GM08714 (cell line): ENCODE results near the gene RRAS.

Experiments used
- H3K4me3 ChIP-seq: fragments of 200-500 bp; sonication (Bioruptor generic); 2 replicates; pipeline ENCODE4 v1.5.1; 2014; ENCODE audit warnings: mild to moderate bottlenecking, low read length, inconsistent platforms
- ZNF274 ChIP-seq: IDR thresholded peaks from 2 replicates; pipeline ENCODE4 v1.6.1; 2012; ENCODE audit warnings: mild to moderate bottlenecking, low read depth, low read length

RRAS gene

DNA sequence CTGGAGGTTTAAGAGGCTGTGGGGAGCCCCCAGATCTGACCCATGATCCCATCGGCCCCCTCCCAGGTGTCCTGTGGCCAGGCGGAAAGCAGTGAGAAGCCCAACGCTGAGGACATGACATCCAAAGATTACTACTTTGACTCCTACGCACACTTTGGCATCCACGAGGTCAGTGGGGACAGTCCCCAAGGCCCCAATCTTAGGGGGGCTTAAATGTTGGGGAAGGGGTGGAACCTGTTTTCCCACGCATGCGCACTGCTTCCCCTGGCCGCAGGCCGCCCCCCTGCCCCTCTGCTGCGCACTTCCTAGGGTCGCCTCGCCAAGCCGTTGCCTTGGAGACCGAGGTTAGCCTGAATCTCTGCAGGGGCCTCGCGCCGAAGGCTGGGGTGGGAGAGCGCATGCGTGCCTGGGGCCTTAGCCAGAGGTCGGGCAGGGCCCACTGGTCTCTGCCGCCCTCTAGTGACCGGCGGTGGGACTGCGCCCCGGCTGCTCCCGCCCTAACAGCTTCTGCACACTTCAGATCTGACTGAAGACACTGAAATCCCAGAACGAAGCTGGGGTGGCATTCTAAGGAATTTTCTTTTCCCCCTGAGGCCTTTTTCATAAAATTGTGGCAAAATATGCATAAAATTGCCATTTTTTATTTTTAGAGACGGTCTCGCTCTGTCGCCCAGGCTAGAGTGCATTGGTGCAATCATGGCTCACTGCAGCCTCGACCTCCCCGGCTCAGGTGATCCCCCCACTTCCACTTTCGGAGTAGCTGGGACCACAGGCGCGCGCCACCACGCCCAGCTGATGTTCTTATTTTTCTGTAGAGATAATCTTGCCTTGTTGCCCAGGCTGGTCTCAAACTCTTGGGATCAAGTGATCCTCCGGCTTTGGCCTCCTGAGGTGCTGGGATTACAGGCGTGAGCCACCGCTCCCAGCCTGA, 40.7 kb upstream of the RRAS start:
- no peak overlapping the region for H3K4me3 ChIP-seq
- no peak for TF ChIP-seq ZNF274

DNA sequence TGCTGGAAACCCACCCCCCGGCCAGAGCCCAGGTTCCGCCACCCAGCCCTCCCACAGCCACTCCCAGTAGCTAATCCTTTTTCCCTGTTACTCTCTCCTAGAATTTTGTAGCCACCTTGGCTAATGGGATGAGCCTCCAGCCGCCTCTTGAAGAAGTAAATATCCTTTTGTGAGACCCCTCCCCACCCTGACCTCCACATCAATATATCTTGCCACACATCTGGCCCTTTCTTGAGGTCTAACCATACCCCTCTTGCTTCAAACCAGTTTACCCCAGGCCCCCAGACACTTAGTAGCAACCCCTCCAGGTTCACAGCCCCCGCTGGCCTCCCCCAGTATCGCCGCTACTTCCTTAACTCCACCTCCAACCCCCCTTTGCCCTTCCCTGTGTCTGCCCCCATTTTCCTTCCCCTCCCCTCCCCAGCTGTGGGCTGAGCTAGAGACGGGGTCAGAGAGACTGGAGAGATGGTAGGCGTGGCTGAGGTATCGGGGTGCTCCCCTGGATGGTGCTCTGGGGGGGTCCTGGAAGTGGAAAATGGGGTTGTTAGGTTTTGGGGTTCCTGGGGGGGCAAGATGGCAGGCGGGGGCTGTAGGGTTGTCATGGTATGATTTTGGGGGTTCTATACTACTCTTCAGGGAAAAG, 39.9 kb upstream of the RRAS start:
- no peak for TF ChIP-seq ZNF274
- H3K4me3 ChIP-seq, result no peak overlapping the region

DNA sequence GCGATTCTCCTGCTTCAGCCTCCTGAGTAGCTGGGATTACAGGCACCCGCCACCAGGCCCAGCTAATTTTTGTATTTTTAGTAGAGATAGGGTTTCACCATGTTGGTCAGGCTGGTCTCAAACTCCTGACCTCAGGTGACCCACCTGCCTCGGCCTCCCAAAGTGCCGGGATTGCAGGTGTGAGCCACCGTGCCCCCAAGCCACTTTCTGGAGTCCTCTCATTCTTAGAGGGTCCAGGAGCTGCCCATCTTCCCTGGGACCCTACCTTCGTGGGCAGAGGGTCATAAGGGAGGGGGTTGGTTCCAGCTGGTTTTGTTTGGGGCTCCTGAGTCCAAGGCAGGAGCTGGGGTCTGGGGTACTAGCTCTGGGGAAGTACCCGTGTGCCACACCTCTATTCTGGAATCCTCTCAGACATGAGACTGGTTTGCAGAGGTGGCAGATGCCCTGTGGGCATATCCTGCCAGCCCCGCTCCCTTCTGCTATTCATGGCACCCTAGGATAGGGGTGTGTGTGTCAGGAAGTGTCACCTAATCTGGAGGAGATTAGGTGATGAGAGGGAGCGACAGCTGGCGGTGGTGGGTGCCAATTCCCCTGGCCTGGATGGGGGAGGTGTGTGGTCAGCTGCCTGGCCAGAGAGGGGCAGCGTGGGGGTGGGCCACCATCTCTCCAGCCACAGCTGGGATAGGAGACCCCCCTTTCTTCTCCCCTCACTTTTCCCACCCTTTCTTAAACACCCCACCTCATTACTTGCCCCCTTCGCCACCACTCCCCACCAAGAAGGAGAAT, 39.2 kb upstream of the RRAS start:
- no peak for TF ChIP-seq ZNF274
- peak overlapping the region; percentile 13; the same call in 1 of the 2 replicates for H3K4me3 ChIP-seq

DNA sequence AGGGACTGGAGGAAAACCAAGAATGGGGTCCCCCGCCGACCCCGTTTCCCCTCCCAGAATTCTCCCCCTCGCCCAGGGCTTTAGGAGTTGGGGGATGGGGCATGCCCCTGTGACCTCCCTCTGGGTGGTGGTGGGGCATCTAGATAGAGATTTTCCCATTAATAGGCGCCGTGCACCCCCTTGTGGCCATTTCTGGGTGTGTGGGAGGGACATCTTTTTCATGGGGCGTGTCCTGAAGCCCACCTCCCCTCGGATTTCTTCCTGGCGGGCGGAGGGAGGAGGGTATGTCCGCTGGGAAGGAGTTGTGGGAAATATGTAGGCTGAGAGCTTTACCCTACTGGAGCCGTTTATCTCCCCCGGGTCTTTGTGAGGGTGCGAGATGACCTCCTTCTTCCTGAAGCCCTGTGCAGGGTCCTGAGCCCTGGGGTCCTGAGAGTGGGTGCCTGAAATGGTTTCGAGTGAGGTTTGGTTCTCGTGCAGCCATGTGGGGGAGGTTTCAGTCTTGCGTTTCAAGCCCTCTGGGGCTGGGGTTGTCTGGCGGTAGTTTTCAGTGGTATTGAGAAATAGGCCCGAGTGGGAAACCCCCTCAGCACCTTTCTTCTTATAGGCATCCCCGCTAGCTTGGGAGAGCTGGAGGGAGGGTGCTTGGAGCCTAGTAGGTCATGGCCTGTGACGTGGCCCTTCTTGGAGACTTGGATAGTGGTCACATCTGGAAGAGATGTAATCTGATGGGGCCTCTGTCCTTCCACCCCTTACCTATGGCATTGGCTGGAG, 38.1 kb upstream of the RRAS start:
- H3K4me3 ChIP-seq, result peak overlapping the region; percentile 81
- no peak for TF ChIP-seq ZNF274

DNA sequence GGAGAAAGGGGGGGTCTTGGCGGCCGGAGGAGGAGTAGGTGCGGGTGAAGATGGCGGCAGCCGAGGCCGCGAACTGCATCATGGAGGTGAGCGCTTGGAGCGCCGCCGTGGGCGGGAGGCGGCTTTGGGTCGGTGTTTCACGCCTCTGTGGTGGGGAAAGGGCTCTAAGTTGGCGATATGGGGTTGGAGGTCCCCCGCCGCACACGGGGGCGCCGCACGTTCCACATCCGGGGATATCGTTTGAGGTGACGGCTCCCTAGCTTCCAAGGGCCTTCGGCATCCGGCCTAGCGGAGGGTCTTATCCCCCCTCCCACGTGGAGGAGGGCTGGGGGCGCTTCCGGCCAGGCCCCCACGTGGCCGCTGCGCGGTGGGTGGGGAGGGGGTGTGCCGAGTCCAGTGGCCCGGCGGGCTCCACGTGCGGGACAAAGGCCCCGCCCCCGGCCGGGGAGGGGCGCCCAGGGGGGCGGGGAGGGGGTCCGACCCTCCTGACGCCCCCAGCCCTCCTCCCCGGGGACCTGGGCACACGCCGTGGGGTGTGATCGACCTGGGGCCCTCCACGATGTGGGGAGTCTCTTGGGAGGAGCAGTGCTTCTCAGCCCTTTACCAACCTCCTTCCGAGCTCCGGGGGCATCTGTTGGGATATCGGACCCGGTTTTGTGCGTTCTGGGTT, 37.4 kb upstream of the RRAS start, which contains the start of gene PRMT1:
TSS of gene PRMT1 (plus strand) at position 41 of the 670 bp plus-strand sequence. CDS start at position 51, 10 bp downstream.
- peak within 1 kb of the TSS; percentile 81 for H3K4me3 ChIP-seq
- no peak for TF ChIP-seq ZNF274

DNA sequence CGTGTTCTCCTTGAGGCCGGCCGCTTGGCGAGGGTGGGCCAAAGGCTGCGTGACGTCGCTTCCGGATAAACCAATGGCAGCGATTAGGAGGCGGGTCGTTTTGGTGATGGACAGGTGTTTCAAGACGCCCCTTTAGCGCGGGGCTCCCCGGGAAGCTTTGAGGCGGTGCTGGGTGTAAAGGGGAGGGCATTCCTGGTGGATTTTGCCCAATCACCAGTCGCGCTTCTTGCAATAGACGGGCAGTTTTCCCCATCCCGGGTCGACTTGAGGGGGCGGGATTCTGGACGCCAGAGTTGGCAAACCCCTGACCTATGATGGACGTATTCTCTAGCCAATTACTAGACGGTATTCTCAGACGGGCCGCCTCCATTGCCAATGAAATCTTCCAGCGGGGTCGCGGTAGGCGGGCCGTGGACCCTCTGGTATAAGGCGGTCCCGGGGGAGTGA, 36.9 kb upstream of the RRAS start:
- no peak for TF ChIP-seq ZNF274
- H3K4me3 ChIP-seq, result peak overlapping the region; percentile 81; the same call in 1 of the 2 replicates

DNA sequence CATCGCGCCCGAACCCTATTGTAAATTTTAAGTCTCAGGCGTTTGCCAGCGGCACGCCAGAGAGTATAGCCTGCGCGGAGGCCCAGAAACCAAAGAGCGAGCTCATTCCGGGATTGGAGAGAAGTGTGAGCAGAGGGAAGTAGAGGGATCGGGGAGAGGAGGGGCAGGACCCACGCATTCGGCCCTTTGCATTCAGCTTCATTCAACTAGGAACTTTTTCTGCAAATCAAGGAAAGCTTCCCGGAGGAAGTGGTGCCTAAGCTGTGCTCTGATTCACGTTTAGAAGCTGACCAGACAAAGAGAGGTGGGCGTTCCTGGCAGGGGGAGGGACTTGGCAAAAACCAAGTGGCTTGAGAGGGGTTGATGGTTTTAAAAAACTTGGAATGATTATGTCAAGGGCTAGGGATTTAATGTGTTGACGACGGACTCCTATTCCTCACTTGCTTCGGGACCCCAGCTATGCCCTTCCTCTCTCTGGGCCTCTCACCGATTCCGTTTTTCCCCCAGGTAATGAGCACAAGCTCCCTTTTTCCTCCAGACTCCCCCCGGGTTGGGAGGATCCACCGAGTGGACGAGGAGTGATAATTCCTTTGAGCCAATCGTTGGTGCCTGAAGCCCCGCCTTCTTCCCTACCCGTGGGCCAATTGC, 36.3 kb upstream of the RRAS start:
- H3K4me3 ChIP-seq, result peak overlapping the region; percentile 76; the same call in 1 of the 2 replicates
- no peak for TF ChIP-seq ZNF274

DNA sequence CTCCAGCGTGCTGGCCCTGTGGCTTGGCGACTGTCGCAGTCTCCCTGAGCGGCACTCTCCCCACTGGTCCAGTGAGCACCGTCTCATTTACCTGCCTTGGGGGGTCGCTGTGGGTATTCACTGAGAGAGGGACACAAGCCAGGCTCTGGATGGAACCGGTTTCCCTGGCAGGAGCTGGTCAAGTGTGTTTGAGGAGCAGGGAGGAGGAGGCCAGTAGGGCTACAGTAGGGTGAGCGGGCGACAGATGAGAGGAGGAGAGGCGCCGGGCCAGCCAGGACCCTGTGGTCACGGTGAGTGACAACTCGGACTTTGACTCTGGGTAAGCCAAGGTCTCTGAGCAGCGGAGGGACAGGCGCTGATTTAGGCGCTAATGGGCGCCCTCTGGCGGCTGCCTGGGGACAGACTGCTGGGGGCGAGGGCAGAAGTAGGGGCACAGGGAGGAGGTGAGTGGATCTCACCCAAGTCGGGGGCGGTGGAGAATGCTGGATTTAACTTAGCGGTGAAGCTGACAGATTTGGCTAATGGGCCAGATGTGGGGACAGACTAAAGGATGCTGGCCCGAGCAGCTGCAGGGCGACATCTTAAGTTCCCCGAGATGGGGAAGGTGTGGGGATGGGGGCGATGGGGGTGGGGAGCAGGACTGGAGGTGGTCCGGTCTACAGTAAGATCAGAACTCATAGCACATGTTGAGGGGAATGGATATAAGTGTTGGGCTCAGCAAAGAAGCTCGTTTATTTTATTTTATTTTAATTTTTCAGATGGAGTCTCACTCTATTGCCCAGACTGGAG, 32.4 kb upstream of the RRAS start:
- H3K4me3 ChIP-seq, result no peak overlapping the region
- TF ChIP-seq ZNF274, result no peak

DNA sequence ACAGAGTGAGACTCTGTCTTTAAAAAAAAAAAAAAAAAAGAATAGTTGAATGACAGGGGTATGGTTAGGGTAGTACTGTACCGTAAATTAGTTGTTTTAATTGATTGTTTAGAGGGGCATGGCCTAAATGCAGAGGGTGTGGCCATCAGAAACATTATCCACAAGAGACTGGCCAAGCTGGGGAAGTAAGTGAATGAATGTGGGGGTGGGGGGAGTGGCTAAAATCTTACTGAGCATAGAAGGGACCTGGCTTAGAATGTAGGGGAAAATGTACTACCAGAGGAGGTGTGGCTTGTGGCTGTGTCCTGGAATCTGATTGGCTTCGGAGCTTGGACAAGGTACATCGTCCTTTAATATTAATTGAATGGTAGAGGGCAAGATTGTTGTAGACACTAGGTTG, 29.6 kb upstream of the RRAS start:
- TF ChIP-seq ZNF274, result no peak
- H3K4me3 ChIP-seq, result no peak overlapping the region

DNA sequence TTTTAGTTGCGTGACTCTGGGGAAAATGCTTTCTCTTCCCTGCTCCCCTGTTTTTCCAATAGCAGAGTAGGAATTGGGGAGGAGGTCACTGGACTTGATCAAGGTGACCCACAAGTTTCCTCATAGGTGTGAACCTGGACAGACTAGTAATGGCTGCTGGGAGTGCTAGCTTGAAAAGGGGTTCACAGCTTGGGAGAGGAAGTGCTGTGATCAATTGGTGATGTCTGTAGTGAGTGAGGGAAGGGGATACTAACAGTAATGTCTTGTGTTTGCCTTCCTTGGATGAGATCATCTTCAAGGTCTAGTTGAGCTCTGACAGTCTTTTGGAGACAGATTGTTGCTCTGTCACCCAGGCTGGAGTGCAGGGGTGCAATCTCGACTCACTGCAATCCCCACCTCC, 27.5 kb upstream of the RRAS start:
- TF ChIP-seq ZNF274, result no peak
- H3K4me3 ChIP-seq, result no peak overlapping the region

DNA sequence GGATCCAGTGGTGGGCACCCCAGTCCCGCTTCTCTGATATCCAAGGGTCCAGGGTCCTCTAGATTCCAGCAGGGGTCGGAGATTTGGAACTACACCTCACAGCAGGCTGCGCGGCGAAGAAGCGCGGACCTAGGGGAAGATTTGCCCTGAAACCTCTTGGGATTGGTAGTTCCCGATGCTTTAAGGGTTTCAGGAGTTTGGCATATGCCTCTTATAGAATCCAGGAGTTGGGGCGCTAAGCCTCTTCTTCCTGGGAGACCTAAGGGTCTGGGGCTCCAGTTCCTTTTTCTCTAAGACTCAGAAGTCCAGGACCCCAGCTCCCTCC, 26.1 kb upstream of the RRAS start:
- no peak for TF ChIP-seq ZNF274
- H3K4me3 ChIP-seq, result peak overlapping the region; percentile 87
